AG10803 (cell line): ENCODE results near the gene SLC2A2.

Experiments
- DNase-seq: peaks from one replicate; pipeline ENCODE4 v3.0.0; 2010; ENCODE audit warnings: low read depth
- H3K4me3 ChIP-seq: 2 replicates; pipeline ENCODE4 v1.5.1; 2011; ENCODE audit warnings: mild to moderate bottlenecking, low read length, control low read depth
- CTCF ChIP-seq: conservative IDR thresholded peaks from 2 replicates; pipeline ENCODE4 v1.5.1; 2011; ENCODE audit warnings: mild to moderate bottlenecking, low read length, control low read depth, inconsistent platforms

Gene SLC2A2

GRCh38 chr3:171026597-171027293, at the start of gene SLC2A2:
Gene SLC2A2 (minus strand): TSS chr3:171026720. CDS start chr3:171026670, 50 bp downstream.
- no peak for TF ChIP-seq CTCF
- no peak within 1 kb of the TSS for H3K4me3 ChIP-seq
- DNase-seq, result no peak

DNA sequence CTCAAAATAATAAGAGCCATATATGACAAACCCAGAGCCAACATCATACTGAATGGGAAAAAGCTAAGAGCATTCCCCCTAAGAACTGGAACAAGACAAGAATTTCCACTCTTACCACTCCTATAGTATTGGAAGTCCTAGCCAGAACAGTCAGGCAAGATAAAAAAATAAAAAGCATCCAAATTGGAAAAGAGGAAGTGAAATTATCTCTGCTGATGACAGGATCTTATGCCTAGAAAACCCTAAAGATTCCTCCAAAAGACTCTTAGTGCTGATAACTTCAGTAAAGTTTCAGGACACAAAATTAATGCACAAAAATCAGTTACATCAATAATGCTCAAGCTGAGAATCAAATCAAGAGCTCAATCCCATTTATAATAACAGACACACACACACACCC, 45.9 kb upstream of the SLC2A2 start:
- DNase-seq, result no peak
- no peak for TF ChIP-seq CTCF
- H3K4me3 ChIP-seq, result no peak overlapping the region

DNA sequence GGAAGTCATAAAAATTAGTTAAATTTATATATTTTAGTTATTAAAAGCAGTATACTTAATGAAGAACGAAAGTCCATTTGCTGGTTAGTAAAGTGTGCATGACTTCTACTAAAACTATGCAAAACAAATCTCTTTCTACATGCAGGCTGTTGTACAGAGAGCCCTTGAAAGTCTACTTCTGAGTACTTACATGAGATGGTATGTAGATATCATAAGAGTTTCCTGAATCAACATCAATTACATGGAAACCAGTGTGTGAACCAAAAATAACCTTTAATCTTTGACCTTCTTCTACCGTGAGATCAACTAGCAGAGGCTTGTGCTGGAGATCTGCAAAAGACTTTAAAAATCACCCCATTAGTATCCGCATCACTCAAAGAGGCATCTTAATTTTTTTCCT, 42.1 kb upstream of the SLC2A2 start:
- H3K4me3 ChIP-seq, result no peak overlapping the region
- TF ChIP-seq CTCF, result no peak
- peak; percentile 22 for DNase-seq

GRCh38 chr3:171066206-171066605, 39.7 kb upstream of the SLC2A2 start:
- TF ChIP-seq CTCF, result no peak
- DNase-seq, result no peak
- H3K4me3 ChIP-seq, result no peak overlapping the region

DNA sequence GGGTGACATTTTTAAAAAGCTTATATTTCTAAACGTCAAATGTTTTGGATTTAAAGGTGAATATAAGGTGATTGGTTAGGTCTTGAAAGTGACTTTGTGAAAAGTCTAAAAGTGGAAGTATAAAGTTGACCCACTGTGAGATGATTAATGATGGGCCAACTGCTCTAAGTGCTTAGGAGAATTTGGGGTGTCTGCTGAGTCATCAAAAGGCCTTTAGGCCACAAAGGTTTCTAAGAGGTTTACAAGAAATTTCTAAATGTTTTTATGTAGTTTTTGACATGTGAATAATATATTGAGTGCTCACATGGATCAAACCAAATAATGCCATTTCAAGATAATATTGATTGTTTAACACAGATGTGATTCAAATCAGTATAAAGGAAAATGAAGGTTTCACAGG, 39.2 kb upstream of the SLC2A2 start:
- H3K4me3 ChIP-seq, result no peak overlapping the region
- DNase-seq, result no peak
- TF ChIP-seq CTCF, result no peak

DNA sequence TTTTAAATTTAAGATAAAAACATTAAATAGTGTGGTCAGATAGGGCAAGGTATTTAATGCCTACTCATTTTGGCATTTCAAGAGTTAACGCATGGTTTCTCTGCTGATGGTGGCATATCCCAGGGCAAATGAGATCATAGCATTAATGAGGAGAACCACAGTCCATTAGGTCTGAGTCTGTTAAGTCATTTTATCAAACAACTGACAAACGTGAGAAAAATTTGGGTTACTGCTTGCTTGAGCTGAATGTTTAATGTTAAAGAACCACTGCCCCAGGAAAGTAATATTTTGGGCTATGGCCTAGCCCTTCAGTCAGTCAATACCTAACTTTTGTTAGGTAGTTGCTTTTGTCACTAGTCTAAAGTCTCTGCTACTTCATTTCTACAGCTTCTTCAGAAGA, 37.9 kb upstream of the SLC2A2 start:
- no peak for DNase-seq
- H3K4me3 ChIP-seq, result no peak overlapping the region
- TF ChIP-seq CTCF, result no peak

- no peak overlapping the region for H3K4me3 ChIP-seq
- TF ChIP-seq CTCF, result no peak
- no peak for DNase-seq
These were observed 35.2 kb upstream of the SLC2A2 start for GRCh38 chr3:171061749-171062148.
